ENCODE results near the gene TRPC1.

TRPC1 gene

DNA sequence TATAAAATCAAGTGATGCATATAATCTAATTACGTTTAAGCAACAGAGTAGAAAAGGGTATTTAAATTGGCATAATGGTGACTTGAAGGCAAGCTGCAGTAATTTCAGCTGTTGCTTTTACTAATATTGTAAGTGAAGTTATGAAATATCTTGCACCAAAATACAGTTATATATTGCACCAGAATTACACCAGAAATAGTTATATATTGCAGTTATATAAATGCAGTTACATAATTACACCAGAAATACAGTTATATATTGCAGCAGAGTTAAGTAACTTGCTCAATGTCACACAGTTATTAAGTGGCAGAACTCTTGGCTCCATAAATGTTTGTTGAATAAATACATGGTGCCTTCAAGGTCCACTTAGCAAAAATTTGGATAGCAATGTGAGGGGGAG, 113.7 kb downstream of the TRPC1 start:
- TF ChIP-seq ZNF274 (IDR thresholded peaks at IDR 0.05; ENCODE audit: low read depth, low read length), result no peak
- no peak overlapping the region for H3K4me3 ChIP-seq (ENCODE audit: low read length)

- no peak overlapping the region for H3K4me3 ChIP-seq (ENCODE audit: low read length)
- TF ChIP-seq ZNF274 (IDR thresholded peaks at IDR 0.05; ENCODE audit: low read depth, low read length), result no peak
Measured at GRCh38 chr3:142839831-142840230, 116.0 kb downstream of the TRPC1 start.

GRCh38 chr3:142844339-142844977, 120.6 kb downstream of the TRPC1 start:
- H3K4me3 ChIP-seq (ENCODE audit: low read length), result no peak overlapping the region
- TF ChIP-seq ZNF274 (IDR thresholded peaks at IDR 0.05; ENCODE audit: low read depth, low read length), result no peak

DNA sequence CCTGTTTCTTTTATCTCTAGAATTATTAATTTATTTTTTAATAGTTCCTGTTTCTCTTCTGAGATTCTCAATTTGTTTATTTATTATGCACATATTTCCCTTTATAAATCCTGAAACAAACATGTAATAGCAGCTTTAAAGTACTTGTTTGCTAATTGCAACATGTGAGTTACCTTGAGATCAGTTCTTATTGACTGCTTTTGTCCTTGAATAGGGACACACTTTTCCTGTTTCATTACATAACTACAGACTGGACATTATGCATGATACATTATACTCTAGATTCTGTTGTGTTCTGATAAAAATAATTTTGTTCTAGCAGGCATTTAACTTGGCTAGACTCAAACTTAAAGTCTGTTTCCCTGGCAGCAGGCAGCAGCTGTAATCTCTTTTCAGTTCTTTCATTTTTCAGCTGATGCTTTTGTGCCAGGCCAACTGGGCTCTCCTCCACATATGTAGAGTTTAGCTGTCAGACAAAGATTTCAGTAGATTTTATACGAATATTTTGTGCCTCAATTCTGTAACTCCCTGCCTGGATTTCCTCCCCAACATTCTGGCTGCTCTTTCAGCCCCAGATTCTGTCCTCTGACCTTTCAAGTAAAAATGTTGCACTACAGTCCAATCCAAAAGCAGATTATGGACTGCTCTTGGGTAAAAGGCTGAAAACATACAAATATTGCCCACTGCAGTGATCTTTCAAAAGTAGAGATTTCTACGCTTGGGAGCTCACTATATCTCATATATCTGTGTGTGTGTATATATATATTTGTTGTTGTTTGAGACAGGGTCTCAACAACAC, 123.1 kb downstream of the TRPC1 start:
- no peak for TF ChIP-seq ZNF274 (IDR thresholded peaks at IDR 0.05; ENCODE audit: low read depth, low read length)
- no peak overlapping the region for H3K4me3 ChIP-seq (ENCODE audit: low read length)

DNA sequence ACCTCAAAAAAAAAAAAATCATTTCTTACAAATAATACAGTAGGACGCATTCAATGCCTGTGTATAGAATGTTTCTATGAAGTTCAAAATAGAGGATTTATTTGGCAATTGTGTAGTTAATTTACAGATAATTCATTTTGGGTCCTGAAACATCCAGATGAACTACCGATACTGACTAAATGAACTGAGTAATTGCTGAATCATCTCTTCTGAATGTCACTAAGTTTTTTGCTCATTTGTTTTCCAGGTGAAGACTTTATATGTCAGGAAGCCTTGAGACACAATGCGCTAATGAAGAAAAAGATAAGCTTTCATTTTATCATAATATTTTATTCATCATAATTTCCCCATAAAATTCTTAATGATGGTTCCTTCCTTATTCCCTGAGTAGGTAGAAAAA, 125.3 kb downstream of the TRPC1 start:
- TF ChIP-seq ZNF274 (IDR thresholded peaks at IDR 0.05; ENCODE audit: low read depth, low read length), result no peak
- H3K4me3 ChIP-seq (ENCODE audit: low read length), result no peak overlapping the region

- no peak for TF ChIP-seq ZNF274 (IDR thresholded peaks at IDR 0.05; ENCODE audit: low read depth, low read length)
- H3K4me3 ChIP-seq (ENCODE audit: low read length), result no peak overlapping the region
Measured at GRCh38 chr3:142850395-142851023, 126.7 kb downstream of the TRPC1 start.

DNA sequence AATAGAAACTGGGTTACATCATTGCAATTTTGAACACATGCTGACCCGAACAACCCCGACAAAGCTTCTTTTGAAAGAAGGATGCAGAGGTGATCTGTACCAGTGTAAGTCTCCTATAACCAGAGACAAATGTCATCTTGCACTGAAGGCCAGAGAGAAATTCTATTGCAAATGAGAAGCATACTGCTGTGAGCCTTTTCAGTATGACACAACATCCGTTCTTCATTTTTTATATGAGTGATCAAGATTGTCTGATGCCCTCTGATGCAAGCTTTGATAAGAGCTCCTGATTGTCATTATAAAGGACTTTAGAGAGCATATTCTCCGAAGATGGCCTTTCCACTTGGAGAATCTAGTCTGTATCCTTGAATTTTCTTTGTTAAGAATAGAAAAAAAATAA, 128.2 kb downstream of the TRPC1 start:
- TF ChIP-seq ZNF274 (IDR thresholded peaks at IDR 0.05; ENCODE audit: low read depth, low read length), result no peak
- no peak overlapping the region for H3K4me3 ChIP-seq (ENCODE audit: low read length)

- no peak for TF ChIP-seq ZNF274 (IDR thresholded peaks at IDR 0.05; ENCODE audit: low read depth, low read length)
- H3K4me3 ChIP-seq (ENCODE audit: low read length), result no peak overlapping the region
Measured at GRCh38 chr3:142853270-142854168, 129.7 kb downstream of the TRPC1 start.

- no peak for TF ChIP-seq ZNF274 (IDR thresholded peaks at IDR 0.05; ENCODE audit: low read depth, low read length)
- H3K4me3 ChIP-seq (ENCODE audit: low read length), result no peak overlapping the region
Measured at GRCh38 chr3:142857056-142857455, 133.2 kb downstream of the TRPC1 start.

Measured in GM08714 (cell line).